Right ventricle myocardium inferior (tissue), 1 donor: ENCODE results near the gene ZNF22. TPM values are rescaled to one million over a fixed set of nuclear protein-coding genes. Genes with fewer than 3 reads are reported as not detected.

Source experiments
- ATAC-seq: fragments of 200-7000 bp; cut with Tn5 transposase; one replicate; pipeline ENCODE4 v1.9.1; 2020; ENCODE audit warnings: mild to moderate bottlenecking, moderate library complexity
- DNase-seq: peaks from one replicate; pipeline ENCODE4 v3.0.0; 2021; ENCODE audit errors: missing footprints
- intact Hi-C: fragments of 100-400 bp; cut with DNase I; formaldehyde crosslinking; loops from one replicate; pipeline ENCODE4 v1.11.0; 2022
- long read RNA-seq: library from polyadenylated mRNA; unstranded; transcript quantifications from one replicate; pipeline ENCODE4 v2.0.0, GENCODE V29; 2021
- total RNA-seq: library from RNA; stranded (reverse); fragmentation: NEBNext Ultra II Directional; extraction: Animal tissue kit (Norgen Biotek cat#: 25700); gene quantifications from one replicate; pipeline ENCODE4 v1.2.1, GENCODE V29; 2021
- donor health status: DM: no; HTN: yes; CAD: no; lungs with severe emphysema.

The ZNF22 gene
- total RNA-seq, result 13.7 TPM
- long read RNA-seq, transcript ZNF22-201 (2 exons, 2,551 nt), result major isoform, 19 of 24 reads
- long read RNA-seq, partial matches to known transcripts, result 0 of 24 reads
- long read RNA-seq, other reads (novel, unspliced or antisense), result 5 of 24 reads

- intact Hi-C loops, result no loop called here
- DNase-seq, result peak; percentile 90
- ATAC-seq, result peak; percentile 63
Measured at GRCh38 chr10:45000752-45001380, at the start of gene ZNF22. Gene ZNF22, plus strand, starts transcription at chr10:45000923. Its CDS starts 2,446 bp downstream, at chr10:45003369.

GRCh38 chr10:44951576-44952226, 49.0 kb upstream of the ZNF22 start:
- intact Hi-C loops, result no loop called here
- ATAC-seq (no peak), DNase-seq (no peak)

- no peak for DNase-seq
- intact Hi-C loops, result no loop called here
Measured at GRCh38 chr10:44952779-44953231, 47.9 kb upstream of the ZNF22 start.

GRCh38 chr10:44954042-44954441, 46.7 kb upstream of the ZNF22 start:
- ATAC-seq (no peak), DNase-seq (no peak)
- intact Hi-C loops, result no loop called here

More at GRCh38 chr10:44952779-44953231, 47.9 kb upstream of the ZNF22 start:
- no peak for ATAC-seq

GRCh38 chr10:44954962-44955361, 45.8 kb upstream of the ZNF22 start:
- intact Hi-C loops, result no loop called here
- ATAC-seq (no peak), DNase-seq (no peak)

- intact Hi-C loops, result no loop called here
- peak; percentile 3 for ATAC-seq
- DNase-seq, result no peak
Measured at GRCh38 chr10:44955413-44956070, 45.2 kb upstream of the ZNF22 start.

- DNase-seq (peak; percentile 11), ATAC-seq (no peak)
- intact Hi-C loops, result no loop called here
Measured at GRCh38 chr10:44956226-44956625, 44.5 kb upstream of the ZNF22 start.

- ATAC-seq (no peak), DNase-seq (no peak)
- intact Hi-C loops, result no loop called here
Measured at GRCh38 chr10:44956717-44957706, 43.7 kb upstream of the ZNF22 start.

GRCh38 chr10:44958196-44958897, 42.4 kb upstream of the ZNF22 start:
- intact Hi-C loops, result no loop called here
- peak; percentile 56 for ATAC-seq
- DNase-seq, result peak; percentile 61

GRCh38 chr10:44958898-44959246, 41.9 kb upstream of the ZNF22 start:
- intact Hi-C loops, result no loop called here
- ATAC-seq (no peak), DNase-seq (no peak)

- ATAC-seq (peak; percentile 91), DNase-seq (peak; percentile 97)
- intact Hi-C loops, result loop anchor here (2.0 kb wide), 1 partner anchor 17 kb away; no protein-coding TSS in a partner anchor
Measured at GRCh38 chr10:44959247-44960087, 41.3 kb upstream of the ZNF22 start, which contains the start of gene RASSF4. Gene RASSF4, plus strand, starts transcription at chr10:44959802. Its CDS starts 10,401 bp downstream, at chr10:44970203.

- DNase-seq, result no peak
- intact Hi-C loops, result loop anchor here (2.0 kb wide), 1 partner anchor 17 kb away; no protein-coding TSS in a partner anchor
- ATAC-seq, result no peak
Measured at GRCh38 chr10:44960088-44960460, 40.6 kb upstream of the ZNF22 start.

GRCh38 chr10:44960482-44961229, 40.1 kb upstream of the ZNF22 start:
- intact Hi-C loops, result loop anchor here (2.0 kb wide), 1 partner anchor 16 kb away; no protein-coding TSS in a partner anchor
- no peak for ATAC-seq
- DNase-seq, result peak; percentile 17

- intact Hi-C loops, result loop anchor here (2.0 kb wide), 1 partner anchor 16 kb away; no protein-coding TSS in a partner anchor
- DNase-seq, result peak; percentile 8
- ATAC-seq, result no peak
Measured at GRCh38 chr10:44961230-44961571, 39.5 kb upstream of the ZNF22 start.

- ATAC-seq (no peak), DNase-seq (peak; percentile 21)
- intact Hi-C loops, result loop anchor here (2.0 kb wide), 1 partner anchor 15 kb away; no protein-coding TSS in a partner anchor
Measured at GRCh38 chr10:44961931-44962750, 38.6 kb upstream of the ZNF22 start.
